ENCODE measurements around the gene IGF2R.

Gene IGF2R

GRCh38 chr6:160116411-160116810, 147.5 kb downstream of the IGF2R start:
- Histone ChIP-seq H3K4me2 (ENCODE audit: low read length) (no peak overlapping the region), H3K27me3 (ENCODE audit: control insufficient read depth, low read length) (no peaks in the 10 kb centered on the region), H3K36me3 (ENCODE audit: control insufficient read depth, low read length) (no peaks in the 10 kb centered on the region), H3F3A (ENCODE audit: control insufficient read depth, insufficient read depth) (no peaks in the 10 kb centered on the region), H3K9me2 (replicated peaks; ENCODE audit: control insufficient read depth, low read length) (no peaks in the 10 kb centered on the region), H3K79me2 (ENCODE audit: control insufficient read depth, low read length) (no peaks in the 10 kb centered on the region), H3K4me3 (ENCODE audit: low read length) (no peak overlapping the region), H3K4me1 (ENCODE audit: control insufficient read depth, low read length) (no peaks in the 10 kb centered on the region), H3K9me3 (ENCODE audit: control insufficient read depth, insufficient read depth, low read length) (peaks cover 17% of the 10 kb centered on the region; the same call in 1 of the 2 replicates), H3K27ac (ENCODE audit: low read depth, low read length) (no peak overlapping the region), H4K20me1 (ENCODE audit: control insufficient read depth, insufficient read depth, low read depth, low read length) (no peaks in the 10 kb centered on the region)
- TF ChIP-seq EZH2phosphoT487 (IDR thresholded peaks at IDR 0.05; ENCODE audit: borderline replicate concordance, low read length) (no peak), CTCF (IDR thresholded peaks at IDR 0.05; ENCODE audit: low read depth, low read length, poor library complexity, severe bottlenecking) (no peak)

- TF ChIP-seq CTCF (IDR thresholded peaks at IDR 0.05; ENCODE audit: low read depth, low read length, poor library complexity, severe bottlenecking) (no peak), EZH2phosphoT487 (IDR thresholded peaks at IDR 0.05; ENCODE audit: borderline replicate concordance, low read length) (no peak)
- no peaks in the 10 kb centered on the region for H3K79me2 ChIP-seq (ENCODE audit: control insufficient read depth, low read length)
- H3K27me3 ChIP-seq (ENCODE audit: control insufficient read depth, low read length), result no peaks in the 10 kb centered on the region
- no peaks in the 10 kb centered on the region for H3K4me1 ChIP-seq (ENCODE audit: control insufficient read depth, low read length)
- H3K36me3 ChIP-seq (ENCODE audit: control insufficient read depth, low read length), result no peaks in the 10 kb centered on the region
- H3F3A ChIP-seq (ENCODE audit: control insufficient read depth, insufficient read depth), result no peaks in the 10 kb centered on the region
- no peaks in the 10 kb centered on the region for H4K20me1 ChIP-seq (ENCODE audit: control insufficient read depth, insufficient read depth, low read depth, low read length)
- peaks cover 17% of the 10 kb centered on the region; the same call in 1 of the 2 replicates for H3K9me3 ChIP-seq (ENCODE audit: control insufficient read depth, insufficient read depth, low read length)
- H3K9me2 ChIP-seq (replicated peaks; ENCODE audit: control insufficient read depth, low read length), result no peaks in the 10 kb centered on the region
- no peak overlapping the region for H3K4me3 ChIP-seq (ENCODE audit: low read length)
- H3K4me2 ChIP-seq (ENCODE audit: low read length), result no peak overlapping the region
- no peak overlapping the region for H3K27ac ChIP-seq (ENCODE audit: low read depth, low read length)
Observed at GRCh38 chr6:160117137-160117536, 148.3 kb downstream of the IGF2R start.

- no peak overlapping the region for H3K4me3 ChIP-seq (ENCODE audit: low read length)
- H3K4me1 ChIP-seq (ENCODE audit: control insufficient read depth, low read length), result no peaks in the 10 kb centered on the region
- TF ChIP-seq EZH2phosphoT487 (IDR thresholded peaks at IDR 0.05; ENCODE audit: borderline replicate concordance, low read length), result no peak
- TF ChIP-seq CTCF (IDR thresholded peaks at IDR 0.05; ENCODE audit: low read depth, low read length, poor library complexity, severe bottlenecking), result no peak
- H3F3A ChIP-seq (ENCODE audit: control insufficient read depth, insufficient read depth), result no peaks in the 10 kb centered on the region
- H3K27me3 ChIP-seq (ENCODE audit: control insufficient read depth, low read length), result no peaks in the 10 kb centered on the region
- H3K4me2 ChIP-seq (ENCODE audit: low read length), result no peak overlapping the region
- no peak overlapping the region for H3K27ac ChIP-seq (ENCODE audit: low read depth, low read length)
- peaks cover 17% of the 10 kb centered on the region; the same call in 1 of the 2 replicates for H3K9me3 ChIP-seq (ENCODE audit: control insufficient read depth, insufficient read depth, low read length)
- no peaks in the 10 kb centered on the region for H4K20me1 ChIP-seq (ENCODE audit: control insufficient read depth, insufficient read depth, low read depth, low read length)
- H3K9me2 ChIP-seq (replicated peaks; ENCODE audit: control insufficient read depth, low read length), result no peaks in the 10 kb centered on the region
- no peaks in the 10 kb centered on the region for H3K79me2 ChIP-seq (ENCODE audit: control insufficient read depth, low read length)
- no peaks in the 10 kb centered on the region for H3K36me3 ChIP-seq (ENCODE audit: control insufficient read depth, low read length)
Observed at GRCh38 chr6:160118620-160119229, 149.8 kb downstream of the IGF2R start.
